H1 (cell line): ENCODE results near the gene LAT. TPM values are rescaled to one million over a fixed set of nuclear protein-coding genes. Genes with fewer than 3 reads are reported as not detected.

Experiments
- CEBPB ChIP-seq: IDR thresholded peaks from 2 replicates; pipeline ENCODE4 v1.6.1; 2012; ENCODE audit warnings: low read depth, low read length
- GTF2F1 ChIP-seq: IDR thresholded peaks from 2 replicates; pipeline ENCODE4 v1.6.1; 2012; ENCODE audit warnings: low read depth, low read length, improper control_type of control experiment, borderline replicate concordance
- PHF8 ChIP-seq: fragments of 200-600 bp; sonication (generic); conservative IDR thresholded peaks from 2 replicates; pipeline ENCODE4 v1.7.1; 2012; ENCODE audit warnings: low read depth, mild to moderate bottlenecking, inconsistent platforms, low read length, moderate library complexity
- polyA plus RNA-seq, 7 experiments: library from polyadenylated mRNA; depleted of rRNA in 3 of 7; stranded (reverse) in 5 of 7; unstranded in 2 of 7; fragments of >200 nt in 5 of 7; fragments of 200-250 nt in 2 of 7; gene quantifications; 1 replicate in 5 of 7; 2 replicates in 1 of 7; 4 replicates in 1 of 7; pipeline versions ENCODE4 v1.2.1 to v1.2.3, GENCODE V29; 2011 to 2013; ENCODE audit warnings: missing spikeins in 2 of 7, mixed read lengths in 2 of 7
- total RNA-seq: library from RNA; stranded (reverse); fragmentation: NEBNext Ultra II Directional; extraction: Animal tissue kit (Norgen Biotek cat#: 25700); gene quantifications from 2 replicates; pipeline ENCODE4 v1.2.1, GENCODE V29; 2021

Gene LAT
- total and polyA plus RNA-seq, 2 of the 8 experiments (the other 6 are each of a cell fraction or from before 2014, with no cell fraction given) = 2.7 to 3.4 TPM

DNA sequence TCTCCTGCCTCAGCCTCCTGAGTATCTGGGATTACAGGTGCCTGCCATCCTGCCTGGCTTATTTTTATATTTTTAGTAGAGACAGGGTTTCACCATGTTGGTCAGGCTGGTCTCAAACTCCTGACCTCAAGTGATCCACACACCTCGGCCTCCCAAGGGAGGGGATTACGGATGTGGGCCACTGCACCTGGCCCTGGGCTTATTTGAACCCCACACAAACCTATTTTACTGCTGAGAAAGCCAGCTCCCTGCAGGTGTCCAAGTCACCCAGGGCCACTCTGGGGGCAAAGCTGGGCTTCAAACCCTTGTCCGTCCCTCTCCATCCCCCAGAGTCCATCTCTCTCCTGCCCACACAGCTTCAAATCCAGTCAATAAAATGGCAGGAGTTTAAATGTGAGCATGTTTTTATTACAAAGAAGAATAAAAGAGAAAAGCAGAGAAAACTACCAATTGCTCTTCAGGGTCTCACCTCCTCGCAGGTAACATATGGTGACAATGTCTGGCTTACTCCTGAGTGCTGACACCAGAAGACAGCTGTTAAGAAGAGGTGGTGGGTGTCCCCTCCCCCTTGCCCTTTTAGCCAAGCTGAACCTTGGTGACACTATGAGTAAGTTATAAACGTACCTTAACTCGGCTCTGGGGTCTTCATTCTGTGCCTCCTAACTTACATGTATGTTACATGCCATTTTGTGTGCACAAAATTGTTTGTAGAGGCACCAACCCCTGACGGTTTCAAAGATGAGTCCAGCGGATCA lies 45.4 kb downstream of the LAT start (continued):
- TF ChIP-seq PHF8 = no peak
- no peak for TF ChIP-seq GTF2F1
- no peak for TF ChIP-seq CEBPB

Other genes starting within 250 kb of the LAT start
- 0.96 and 2.4 TPM in 2 replicates for gene NPIPB9, start 233.3 kb upstream of the LAT start, total RNA-seq
- 0.41 and 0.42 TPM in 2 replicates for gene NPIPB9, start 233.3 kb upstream of the LAT start, polyA plus RNA-seq (2011; rRNA removed)
- gene ATXN2L, start 162.1 kb upstream of the LAT start, total RNA-seq = 218 and 227 TPM in 2 replicates
- 79.1 and 131 TPM in 2 replicates for gene ATXN2L, start 162.1 kb upstream of the LAT start, polyA plus RNA-seq (2011; rRNA removed)
- 243 and 249 TPM in 2 replicates for gene TUFM, start 138.7 kb upstream of the LAT start, total RNA-seq
- 216 and 283 TPM in 2 replicates for gene TUFM, start 138.7 kb upstream of the LAT start, polyA plus RNA-seq (2011; rRNA removed)
- gene SH2B1, start 121.2 kb upstream of the LAT start, total RNA-seq = 38.5 and 39.7 TPM in 2 replicates
- gene SH2B1, start 121.2 kb upstream of the LAT start, polyA plus RNA-seq (2011; rRNA removed) = 32.0 and 57.5 TPM in 2 replicates
- 2.4 and 3.0 TPM in 2 replicates for gene ATP2A1, start 106.6 kb upstream of the LAT start, total RNA-seq
- gene ATP2A1, start 106.6 kb upstream of the LAT start, polyA plus RNA-seq (2011; rRNA removed) = 1.7 and 3.1 TPM in 2 replicates
- gene RABEP2, start 59.8 kb upstream of the LAT start, total RNA-seq = 13.3 and 14.9 TPM in 2 replicates
- 10.4 and 13.2 TPM in 2 replicates for gene RABEP2, start 59.8 kb upstream of the LAT start, polyA plus RNA-seq (2011; rRNA removed)
- gene CD19, start 53.1 kb upstream of the LAT start, total RNA-seq = 0.21 and 0.65 TPM in 2 replicates
- 0.57 and 2.3 TPM in 2 replicates for gene CD19, start 53.1 kb upstream of the LAT start, polyA plus RNA-seq (2011; rRNA removed)
- 54.4 and 56.0 TPM in 2 replicates for gene NFATC2IP, start 34.1 kb upstream of the LAT start, total RNA-seq
- gene NFATC2IP, start 34.1 kb upstream of the LAT start, polyA plus RNA-seq (2011; rRNA removed) = 71.5 and 73.3 TPM in 2 replicates
- gene SPNS1, start 10.3 kb upstream of the LAT start, total RNA-seq = 48.8 and 49.7 TPM in 2 replicates
- 66.9 and 124 TPM in 2 replicates for gene SPNS1, start 10.3 kb upstream of the LAT start, polyA plus RNA-seq (2011; rRNA removed)